Uterus (tissue), 4 donors: ENCODE data around the gene SLC36A3. TPM values are rescaled to one million over a fixed set of nuclear protein-coding genes. Genes with fewer than 3 reads are reported as not detected.
A peak's percentile ranks its signal among the peaks of the same experiment; 100 is the strongest.
"Not testable (repeated sequence)": the region's sequence is repeated elsewhere in the genome, so short reads cannot be mapped to it uniquely, and the experiment has no call there.

ENCODE experiments used
- DNase-seq, 2 donors: peaks; one replicate each; pipeline ENCODE4 v3.0.0-alpha.2; 2019 to 2020
- H3K27ac ChIP-seq, 2 donors: fragments of 200-600 bp; sonication (generic); 1 replicate in 1 of 2; 2 replicates in 1 of 2; pipeline ENCODE4 v1.5.1; 2016 to 2018
- H3K27me3 ChIP-seq, 2 donors: fragments of 200-600 bp; sonication (generic); one replicate each; pipeline ENCODE4 v1.5.1; 2018 to 2019; ENCODE audit warnings: control low read depth in 1 of 2
- H3K36me3 ChIP-seq, 2 donors: fragments of 200-600 bp; sonication (generic); one replicate each; pipeline ENCODE4 v1.5.1; 2019; ENCODE audit warnings: control low read depth in 1 of 2
- H3K4me1 ChIP-seq, 2 donors: fragments of 200-600 bp; sonication (generic); one replicate each; pipeline ENCODE4 v1.5.1; 2018 to 2019; ENCODE audit warnings: control low read depth in 1 of 2
- H3K4me3 ChIP-seq, 2 donors: fragments of 200-600 bp; sonication (generic); 1 replicate in 1 of 2; 2 replicates in 1 of 2; pipeline ENCODE4 v1.5.1; 2018 to 2019; ENCODE audit warnings: mild to moderate bottlenecking in 1 of 2
- H3K9me3 ChIP-seq, 2 donors: fragments of 200-600 bp; sonication (generic); one replicate each; pipeline ENCODE4 v1.5.1; 2019; ENCODE audit warnings: control low read depth in 1 of 2
- POLR2A ChIP-seq, 2 donors: fragments of 450-650 bp; IDR thresholded peaks; one replicate each; pipeline ENCODE4 v1.6.1; 2016; ENCODE audit warnings: antibody characterized with exemption in 2 of 2, mild to moderate bottlenecking in 1 of 2, moderate library complexity in 1 of 2
- intact Hi-C: fragments of 100-400 bp; cut with DNase I; formaldehyde crosslinking; loops from one replicate; pipeline ENCODE4 v1.15.1; 2023; ENCODE audit warnings: low total_unique reads
- total RNA-seq, 4 donors: library from RNA; depleted of rRNA in 3 of 4; stranded (reverse); fragments of >200 nt in 3 of 4; gene quantifications; one replicate each; pipeline versions ENCODE4 v1.1.0 to v1.2.4, GENCODE V29; 2014 to 2023
- TF ChIP-seq, protein P1 (sequence below), 4 experiments: fragments of 200-600 bp in 2 of 4; fragments of 450-650 bp in 2 of 4; sonication (generic) in 2 of 4; IDR thresholded peaks; one replicate each; pipeline ENCODE4 v1.5.1; 2016 to 2019; ENCODE audit warnings: antibody characterized with exemption in 4 of 4, mild to moderate bottlenecking in 2 of 4, moderate library complexity in 1 of 4
- donor health status: DM: yes; HTN: yes; CAD: no.

The SLC36A3 gene
- total RNA-seq, 4 donors from 2014 or later, result not detected

DNA sequence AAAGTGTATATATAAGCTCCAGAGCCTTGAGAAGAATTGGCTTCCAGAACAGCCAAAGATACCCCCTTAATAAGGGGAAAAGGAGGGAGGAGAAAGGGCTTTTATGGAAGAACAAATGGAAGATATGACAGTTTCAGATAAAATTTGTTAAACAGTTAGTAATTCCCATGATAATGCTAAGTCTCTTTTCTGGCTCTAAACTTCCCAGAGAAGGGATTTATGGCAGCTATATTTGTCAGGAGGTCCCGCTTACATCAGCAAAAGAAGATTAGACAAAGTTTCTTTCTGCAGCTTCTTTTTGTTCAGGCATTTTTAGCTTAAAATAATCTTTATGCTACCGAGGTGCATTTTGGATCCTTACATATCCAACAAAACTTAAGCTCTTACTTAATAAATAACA is 14.3 kb upstream of the SLC36A3 start:
- DNase-seq, result no peak
- Histone ChIP-seq H3K27me3 (no peaks in the 10 kb centered on the region), H3K36me3 (no peaks in the 10 kb centered on the region), H3K4me3 (no peak overlapping the region), H3K9me3 (no peaks in the 10 kb centered on the region), H3K4me1 (no peaks in the 10 kb centered on the region), H3K27ac (no peak overlapping the region)
- intact Hi-C loops, result no loop called here
- TF ChIP-seq, protein P1, sequence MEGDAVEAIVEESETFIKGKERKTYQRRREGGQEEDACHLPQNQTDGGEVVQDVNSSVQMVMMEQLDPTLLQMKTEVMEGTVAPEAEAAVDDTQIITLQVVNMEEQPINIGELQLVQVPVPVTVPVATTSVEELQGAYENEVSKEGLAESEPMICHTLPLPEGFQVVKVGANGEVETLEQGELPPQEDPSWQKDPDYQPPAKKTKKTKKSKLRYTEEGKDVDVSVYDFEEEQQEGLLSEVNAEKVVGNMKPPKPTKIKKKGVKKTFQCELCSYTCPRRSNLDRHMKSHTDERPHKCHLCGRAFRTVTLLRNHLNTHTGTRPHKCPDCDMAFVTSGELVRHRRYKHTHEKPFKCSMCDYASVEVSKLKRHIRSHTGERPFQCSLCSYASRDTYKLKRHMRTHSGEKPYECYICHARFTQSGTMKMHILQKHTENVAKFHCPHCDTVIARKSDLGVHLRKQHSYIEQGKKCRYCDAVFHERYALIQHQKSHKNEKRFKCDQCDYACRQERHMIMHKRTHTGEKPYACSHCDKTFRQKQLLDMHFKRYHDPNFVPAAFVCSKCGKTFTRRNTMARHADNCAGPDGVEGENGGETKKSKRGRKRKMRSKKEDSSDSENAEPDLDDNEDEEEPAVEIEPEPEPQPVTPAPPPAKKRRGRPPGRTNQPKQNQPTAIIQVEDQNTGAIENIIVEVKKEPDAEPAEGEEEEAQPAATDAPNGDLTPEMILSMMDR (IDR thresholded peaks at IDR 0.05), result no peak
- no peak for TF ChIP-seq POLR2A (IDR thresholded peaks at IDR 0.05)

DNA sequence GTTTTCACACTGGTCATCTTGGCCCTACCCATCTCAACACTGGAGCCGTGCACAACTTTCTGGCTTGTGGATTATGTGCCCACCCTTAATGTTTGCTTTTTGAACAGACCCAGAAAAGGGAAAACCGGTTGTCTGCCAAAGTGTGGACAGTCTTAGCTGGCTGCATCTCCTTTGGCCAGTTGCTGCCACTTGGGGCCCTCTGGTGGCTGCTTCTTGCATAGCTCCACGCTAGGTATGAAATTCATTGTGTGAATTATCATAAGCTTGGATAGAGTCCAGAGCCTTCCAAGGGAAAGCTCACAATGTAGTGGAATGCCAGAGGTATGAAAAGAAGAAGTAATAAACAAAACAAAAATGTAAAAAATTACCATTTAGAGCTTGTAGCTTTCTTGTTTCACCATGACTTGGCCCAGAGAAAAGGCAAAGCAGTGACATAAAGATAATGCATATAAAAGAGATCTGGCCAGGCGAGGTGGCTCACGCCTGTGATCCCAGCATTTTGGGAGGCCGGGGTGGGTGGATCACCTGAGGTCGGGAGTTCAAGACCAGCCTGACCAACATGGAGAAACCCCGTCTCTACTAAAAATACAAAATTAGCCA is 12.5 kb upstream of the SLC36A3 start:
- DNase-seq, result peak; percentile 58 to 59
- Histone ChIP-seq H3K9me3 (no peaks in the 10 kb centered on the region), H3K4me1 (no peaks in the 10 kb centered on the region), H3K27ac (no peak overlapping the region), H3K4me3 (no peak overlapping the region), H3K36me3 (no peaks in the 10 kb centered on the region), H3K27me3 (no peaks in the 10 kb centered on the region)
- TF ChIP-seq, protein P1 (IDR thresholded peaks at IDR 0.05), result peak; percentile 47 to 73 (median 54)
- no peak for TF ChIP-seq POLR2A (IDR thresholded peaks at IDR 0.05)
- intact Hi-C loops, result no loop called here

DNA sequence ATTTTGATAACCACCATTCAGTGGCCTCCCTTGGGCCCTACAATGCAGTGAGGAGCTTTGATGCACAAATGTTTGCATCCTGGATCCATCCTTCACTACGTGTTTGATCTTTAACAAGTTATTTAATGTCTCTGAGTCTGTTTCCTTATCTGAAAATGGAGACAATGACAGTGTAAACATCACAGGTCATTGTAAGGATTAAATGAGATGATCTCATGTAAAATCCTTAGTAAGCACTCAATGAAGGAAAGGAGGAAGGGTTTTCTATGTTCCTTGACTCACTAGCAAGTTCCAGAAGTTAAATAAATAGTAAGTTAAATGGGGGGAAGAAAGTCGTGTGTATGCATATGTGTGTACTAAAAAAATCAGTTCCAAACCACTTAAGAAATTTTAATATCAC is 9.8 kb upstream of the SLC36A3 start:
- intact Hi-C loops, result no loop called here
- no peak overlapping the region for H3K27ac ChIP-seq
- no peaks in the 10 kb centered on the region for H3K36me3 ChIP-seq
- no peaks in the 10 kb centered on the region for H3K4me1 ChIP-seq
- no peak for DNase-seq
- TF ChIP-seq, protein P1 (IDR thresholded peaks at IDR 0.05), result no peak
- no peak for TF ChIP-seq POLR2A (IDR thresholded peaks at IDR 0.05)
- no peak overlapping the region for H3K4me3 ChIP-seq
- H3K9me3 ChIP-seq, result no peaks in the 10 kb centered on the region
- H3K27me3 ChIP-seq, result no peaks in the 10 kb centered on the region

DNA sequence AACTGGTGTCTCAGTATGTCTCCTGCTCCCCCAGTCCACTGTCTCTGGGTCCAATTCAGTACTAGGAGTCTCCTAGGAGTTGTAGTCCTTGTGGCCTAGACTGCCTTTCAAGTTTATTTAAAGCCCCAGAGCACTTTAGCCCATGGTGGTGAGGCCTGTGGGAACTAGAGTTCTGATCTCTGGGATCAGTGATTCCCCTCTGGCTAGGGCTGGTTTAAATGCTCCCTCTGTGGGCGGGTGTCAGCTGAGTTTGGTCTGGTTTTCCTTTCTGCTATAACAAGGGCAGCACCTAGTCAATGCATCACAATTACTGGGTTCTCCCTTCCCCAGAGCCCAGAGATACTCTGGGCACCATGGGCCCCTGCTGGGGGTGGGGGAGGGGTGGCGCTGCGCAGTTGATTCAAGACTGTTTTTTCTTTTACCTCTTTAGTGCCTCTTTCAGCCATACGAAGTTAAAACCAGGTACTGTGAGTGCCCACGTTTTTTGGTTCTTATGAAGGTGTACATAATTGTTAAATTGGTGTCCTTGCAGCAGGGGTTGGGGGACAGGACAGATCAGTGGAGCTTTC is 9.3 kb upstream of the SLC36A3 start:
- Histone ChIP-seq H3K36me3 (no peaks in the 10 kb centered on the region), H3K4me1 (no peaks in the 10 kb centered on the region), H3K27ac (no peak overlapping the region), H3K27me3 (no peaks in the 10 kb centered on the region), H3K9me3 (no peaks in the 10 kb centered on the region), H3K4me3 (no peak overlapping the region)
- DNase-seq, result no peak
- TF ChIP-seq, protein P1 (IDR thresholded peaks at IDR 0.05), result no peak
- no peak for TF ChIP-seq POLR2A (IDR thresholded peaks at IDR 0.05)
- intact Hi-C loops, result no loop called here

DNA sequence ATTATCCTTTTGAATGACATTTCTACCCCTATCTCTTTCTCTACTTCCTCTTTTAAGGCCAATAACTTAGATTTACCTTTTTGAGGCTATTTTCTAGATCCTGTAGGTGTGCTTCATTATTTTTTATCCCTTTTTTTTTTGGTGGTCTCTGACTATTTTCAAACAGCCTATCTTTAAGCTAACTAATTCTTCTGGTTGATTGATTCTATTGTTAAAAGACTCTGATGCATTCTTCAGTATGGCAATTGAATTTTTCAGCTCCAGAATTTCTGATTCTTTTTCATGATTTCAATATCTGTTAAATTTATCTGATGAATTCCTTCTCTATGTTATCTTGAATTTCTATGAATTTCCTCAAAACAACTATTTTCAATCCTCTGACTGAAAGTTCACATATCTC is 7.4 kb upstream of the SLC36A3 start:
- no peaks in the 10 kb centered on the region for H3K9me3 ChIP-seq
- TF ChIP-seq POLR2A (IDR thresholded peaks at IDR 0.05), result no peak
- TF ChIP-seq, protein P1 (IDR thresholded peaks at IDR 0.05), result no peak
- H3K27me3 ChIP-seq, result no peaks in the 10 kb centered on the region
- no peaks in the 10 kb centered on the region for H3K36me3 ChIP-seq
- H3K4me1 ChIP-seq, result no peaks in the 10 kb centered on the region
- H3K27ac ChIP-seq, result no peak overlapping the region
- no peak for DNase-seq
- no peak overlapping the region for H3K4me3 ChIP-seq
- intact Hi-C loops, result no loop called here

DNA sequence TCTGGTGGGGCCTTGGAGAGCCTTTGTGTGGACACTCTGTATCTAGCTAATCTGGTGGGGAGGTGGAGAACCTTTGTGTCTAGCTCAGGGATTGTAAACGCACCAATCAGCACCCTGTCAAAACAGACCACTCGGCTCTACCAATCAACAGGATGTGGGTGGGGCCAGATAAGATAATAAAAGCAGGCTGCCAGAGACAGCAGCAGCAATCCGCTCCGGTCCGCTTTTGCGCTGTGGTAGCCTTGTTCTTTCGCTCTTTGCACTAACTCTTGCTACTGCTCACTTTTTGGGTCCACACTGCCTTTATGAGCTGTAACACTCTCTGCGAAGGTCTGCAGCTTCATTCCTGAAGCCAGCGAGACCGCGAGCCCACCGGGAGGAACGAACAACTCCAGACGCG is 6.3 kb upstream of the SLC36A3 start:
- H3K4me3 ChIP-seq, DNase-seq, H3K4me1 ChIP-seq, H3K9me3 ChIP-seq, H3K27me3 ChIP-seq, H3K36me3 ChIP-seq, intact Hi-C loops, H3K27ac ChIP-seq: not testable (repeated sequence)

DNA sequence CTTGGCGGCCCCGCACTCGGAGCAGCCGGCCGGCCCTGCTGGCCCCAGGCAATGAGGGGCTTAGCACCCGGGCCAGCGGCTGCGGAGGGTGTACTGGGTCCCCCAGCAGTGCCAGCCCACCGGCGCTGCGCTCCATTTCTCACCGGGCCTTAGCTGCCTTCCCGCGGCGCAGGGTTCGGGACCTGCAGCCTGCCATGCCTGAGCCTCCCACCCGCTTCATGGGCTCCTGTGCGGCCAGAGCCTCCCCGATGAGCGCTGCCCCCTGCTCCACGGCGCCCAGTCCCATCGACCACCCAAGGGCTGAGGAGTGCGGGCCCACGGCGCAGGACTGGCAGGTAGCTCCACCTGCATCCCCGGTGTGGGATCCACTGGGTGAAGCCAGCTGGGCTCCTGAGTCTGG is 5.7 kb upstream of the SLC36A3 start:
- H3K36me3 ChIP-seq, H3K27ac ChIP-seq, H3K4me3 ChIP-seq, DNase-seq, H3K4me1 ChIP-seq, H3K27me3 ChIP-seq, H3K9me3 ChIP-seq, intact Hi-C loops: not testable (repeated sequence)
